RWPE2 (cell line): ENCODE measurements around the gene ST3GAL3.

Experiments used
- ATAC-seq: fragments of 200-7000 bp; cut with Tn5 transposase; 3 replicates; pipeline ENCODE4 v1.9.1; 2021; ENCODE audit warnings: low read depth
- DNase-seq: peaks from one replicate; pipeline ENCODE4 v3.0.0-alpha.2; 2020; ENCODE audit warnings: low spot score
- H3K27ac ChIP-seq: fragments of 450-650 bp; 2 replicates; pipeline ENCODE4 v1.5.1; 2017; ENCODE audit warnings: mild to moderate bottlenecking; ENCODE audit not compliant: poor library complexity, severe bottlenecking
- H3K27me3 ChIP-seq: fragments of 250-450 bp; sonication (Bioruptor Pico); 2 replicates; pipeline ENCODE4 v1.5.1; 2021; ENCODE audit warnings: mild to moderate bottlenecking, moderate library complexity; ENCODE audit not compliant: insufficient read depth, poor library complexity, severe bottlenecking
- H3K36me3 ChIP-seq: fragments of 250-450 bp; sonication (Bioruptor Pico); 2 replicates; pipeline ENCODE4 v1.5.1; 2020; ENCODE audit warnings: low read depth, mild to moderate bottlenecking, moderate library complexity
- H3K4me1 ChIP-seq: fragments of 250-450 bp; sonication (Bioruptor Pico); 2 replicates; pipeline ENCODE4 v1.5.1; 2021; ENCODE audit warnings: mild to moderate bottlenecking, moderate library complexity; ENCODE audit not compliant: insufficient read depth, poor library complexity, severe bottlenecking
- H3K4me3 ChIP-seq: fragments of 250-450 bp; sonication (Bioruptor Pico); 2 replicates; pipeline ENCODE4 v1.5.1; 2021; ENCODE audit warnings: mild to moderate bottlenecking, moderate library complexity; ENCODE audit not compliant: severe bottlenecking
- H3K9me3 ChIP-seq: fragments of 250-450 bp; sonication (Bioruptor Pico); 2 replicates; pipeline ENCODE4 v1.5.1; 2021; ENCODE audit warnings: mild to moderate bottlenecking, moderate library complexity; ENCODE audit not compliant: severe bottlenecking
- TF ChIP-seq, protein P1 (sequence below): fragments of 450-650 bp; IDR thresholded peaks from one replicate; pipeline ENCODE4 v1.5.1; 2017; ENCODE audit warnings: mild to moderate bottlenecking, moderate library complexity; ENCODE audit not compliant: poor library complexity, severe bottlenecking

ST3GAL3 gene

DNA sequence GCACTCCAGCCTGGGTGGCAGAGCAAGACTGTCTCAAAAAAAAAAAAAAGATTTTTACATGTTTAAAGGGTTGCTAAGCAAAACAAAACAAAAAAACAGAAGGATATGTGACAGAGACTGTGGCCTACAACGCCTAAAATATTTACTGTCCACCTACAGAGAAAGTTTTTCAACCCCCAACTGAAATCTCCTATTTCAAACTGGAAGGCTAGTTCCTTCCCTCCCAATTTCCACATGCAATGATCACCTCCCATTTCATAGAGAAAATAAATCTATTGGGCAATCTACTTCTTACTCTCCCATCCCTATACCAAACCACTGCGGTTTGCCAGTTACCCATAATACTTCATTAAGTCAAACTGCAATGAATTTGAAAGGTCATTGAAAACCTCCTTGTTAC lies 74.2 kb downstream of the ST3GAL3 start:
- H3K4me3 ChIP-seq = no peak overlapping the region
- H3K4me1 ChIP-seq = peaks cover 17% of the 10 kb centered on the region
- H3K27me3 ChIP-seq = no peaks in the 10 kb centered on the region
- H3K36me3 ChIP-seq = 0 out of 2 replicates have a peak, but pooled peaks cover 3% of the 10 kb centered on the region
- H3K27ac ChIP-seq = no peak overlapping the region
- no peak for DNase-seq
- peaks cover 3% of the 10 kb centered on the region for H3K9me3 ChIP-seq
- TF ChIP-seq, protein P1, sequence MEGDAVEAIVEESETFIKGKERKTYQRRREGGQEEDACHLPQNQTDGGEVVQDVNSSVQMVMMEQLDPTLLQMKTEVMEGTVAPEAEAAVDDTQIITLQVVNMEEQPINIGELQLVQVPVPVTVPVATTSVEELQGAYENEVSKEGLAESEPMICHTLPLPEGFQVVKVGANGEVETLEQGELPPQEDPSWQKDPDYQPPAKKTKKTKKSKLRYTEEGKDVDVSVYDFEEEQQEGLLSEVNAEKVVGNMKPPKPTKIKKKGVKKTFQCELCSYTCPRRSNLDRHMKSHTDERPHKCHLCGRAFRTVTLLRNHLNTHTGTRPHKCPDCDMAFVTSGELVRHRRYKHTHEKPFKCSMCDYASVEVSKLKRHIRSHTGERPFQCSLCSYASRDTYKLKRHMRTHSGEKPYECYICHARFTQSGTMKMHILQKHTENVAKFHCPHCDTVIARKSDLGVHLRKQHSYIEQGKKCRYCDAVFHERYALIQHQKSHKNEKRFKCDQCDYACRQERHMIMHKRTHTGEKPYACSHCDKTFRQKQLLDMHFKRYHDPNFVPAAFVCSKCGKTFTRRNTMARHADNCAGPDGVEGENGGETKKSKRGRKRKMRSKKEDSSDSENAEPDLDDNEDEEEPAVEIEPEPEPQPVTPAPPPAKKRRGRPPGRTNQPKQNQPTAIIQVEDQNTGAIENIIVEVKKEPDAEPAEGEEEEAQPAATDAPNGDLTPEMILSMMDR = no peak
- no peak for ATAC-seq

DNA sequence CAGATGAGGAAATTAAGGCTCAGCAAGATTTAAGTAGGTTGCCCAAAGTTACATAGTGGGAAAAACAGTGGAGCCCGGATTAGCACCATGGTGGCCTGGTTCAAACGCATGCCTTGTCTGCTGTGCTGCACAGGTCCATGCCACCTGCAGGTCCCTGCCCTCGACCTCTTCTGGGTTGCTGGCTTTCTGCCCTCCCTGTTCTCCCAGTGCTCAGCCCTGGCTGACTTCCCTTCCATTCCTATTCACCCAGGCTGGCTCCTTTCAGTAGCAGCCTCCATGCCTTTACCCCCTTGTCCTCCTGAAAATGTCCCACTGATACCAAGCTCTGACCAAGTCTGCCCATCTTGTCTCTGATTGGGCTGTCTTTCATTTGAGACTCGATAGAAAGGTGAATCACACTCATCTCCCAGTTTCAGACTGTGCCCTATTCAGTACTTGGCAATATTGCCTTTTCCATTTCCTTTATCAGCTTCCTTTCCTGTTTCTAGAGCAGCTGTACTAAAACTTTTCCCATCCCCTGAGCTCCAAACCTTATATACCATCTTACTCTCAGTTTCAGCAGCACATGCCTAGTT lies 75.8 kb downstream of the ST3GAL3 start:
- DNase-seq (no peak), ATAC-seq (peak; percentile 47)
- Histone ChIP-seq H3K27me3 (no peaks in the 10 kb centered on the region), H3K27ac (peak overlapping the region; percentile 60), H3K36me3 (no peaks in the 10 kb centered on the region), H3K4me3 (no peak overlapping the region), H3K9me3 (no peaks in the 10 kb centered on the region), H3K4me1 (peaks cover 16% of the 10 kb centered on the region)
- TF ChIP-seq, protein P1 = no peak

DNA sequence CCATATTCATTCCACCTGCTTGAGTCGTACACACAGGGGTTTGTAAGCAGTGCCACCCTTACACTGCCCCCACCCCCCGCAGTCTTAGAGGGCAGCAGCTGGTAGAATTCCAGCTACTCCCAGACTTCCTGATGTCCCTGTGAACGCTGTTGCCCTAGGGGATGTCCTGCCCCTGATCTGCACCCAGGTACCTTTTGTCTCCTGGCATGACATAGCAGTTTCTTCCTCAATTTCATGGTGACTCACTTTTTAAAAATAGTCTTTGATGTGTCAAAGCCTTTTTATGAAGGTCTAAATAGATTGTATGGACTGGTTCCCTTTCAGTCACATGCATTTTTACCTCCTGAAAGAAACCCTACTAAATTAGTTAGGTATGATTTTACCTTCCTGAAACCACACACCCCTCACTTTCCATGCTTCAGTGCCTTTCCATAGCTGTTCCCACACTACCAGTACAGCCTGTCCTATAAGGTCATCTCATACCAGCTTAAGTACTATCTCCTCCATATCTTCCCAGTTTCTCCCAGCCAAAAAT lies 76.4 kb downstream of the ST3GAL3 start:
- Histone ChIP-seq H3K9me3 (no peaks in the 10 kb centered on the region), H3K4me3 (no peak overlapping the region), H3K4me1 (peaks cover 16% of the 10 kb centered on the region), H3K27me3 (no peaks in the 10 kb centered on the region), H3K27ac (peak overlapping the region; percentile 60), H3K36me3 (no peaks in the 10 kb centered on the region)
- DNase-seq = peak; percentile 67
- TF ChIP-seq, protein P1 = no peak
- ATAC-seq = peak; percentile 85

DNA sequence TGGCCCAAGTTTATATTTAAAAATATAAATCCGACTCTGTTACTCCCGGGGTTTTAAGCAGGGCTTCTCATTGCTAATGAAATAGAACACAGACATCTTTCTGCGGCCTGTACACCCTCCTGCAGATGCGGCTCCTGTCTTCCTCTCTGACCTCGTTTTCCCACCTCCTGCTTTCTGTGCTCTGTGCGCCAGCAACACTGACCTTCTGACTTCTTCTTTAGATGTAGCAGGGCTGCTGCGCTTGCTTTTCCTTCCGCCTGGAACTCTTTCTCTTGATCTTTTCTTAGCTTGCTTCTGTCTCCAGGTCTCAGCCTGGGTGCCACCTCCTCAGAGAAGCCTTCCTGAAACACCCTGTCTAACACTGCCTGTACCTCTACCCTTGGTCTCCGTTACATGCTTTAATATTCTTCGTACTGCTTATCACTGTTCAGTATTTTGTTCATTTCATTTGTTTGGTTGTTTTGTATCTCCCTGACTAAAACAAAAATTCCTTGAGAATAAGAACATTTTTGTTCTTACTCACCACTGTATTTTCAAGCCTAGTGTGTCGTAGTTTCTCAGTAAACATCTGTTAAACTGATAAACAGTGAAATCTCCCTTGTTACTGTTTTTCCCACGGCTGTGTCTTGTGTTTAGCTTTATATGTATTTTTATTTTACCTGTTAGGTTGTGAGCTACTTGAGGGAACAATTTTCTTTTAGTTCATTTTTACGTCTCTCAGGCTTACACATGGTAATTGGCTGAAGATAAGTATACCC lies 79.0 kb downstream of the ST3GAL3 start:
- DNase-seq = no peak
- no peak overlapping the region for H3K4me3 ChIP-seq
- H3K27ac ChIP-seq = no peak overlapping the region

More for the DNA sequence above, 79.0 kb downstream of the ST3GAL3 start:
- ATAC-seq = no peak
- H3K27me3 ChIP-seq = no peaks in the 10 kb centered on the region
- no peaks in the 10 kb centered on the region for H3K9me3 ChIP-seq
- peaks cover 16% of the 10 kb centered on the region for H3K4me1 ChIP-seq
- TF ChIP-seq, protein P1 = no peak
- H3K36me3 ChIP-seq = no peaks in the 10 kb centered on the region
